ENCODE results near the gene MARK3. TPM values are rescaled to one million over a fixed set of nuclear protein-coding genes. Genes with fewer than 3 reads are reported as not detected.

The MARK3 gene
- total RNA-seq, 1 donor from 2014 or later = 90.6 TPM

- no peak for DNase-seq (ENCODE audit: low spot score)
- Mint-ChIP-seq H3K36me3 (ENCODE audit: low read depth) (no peaks in the 10 kb centered on the region), H3K9me3 (no peaks in the 10 kb centered on the region), H3K4me3 (no peak overlapping the region), H3K27ac (no peak overlapping the region), H3K27me3 (ENCODE audit: insufficient read depth) (no peaks in the 10 kb centered on the region), H3K4me1 (ENCODE audit: low read depth) (no peaks in the 10 kb centered on the region)
- intact Hi-C loops (cut with micrococcal nuclease) = no loop called here
Observed at GRCh38 chr14:103543140-103543539, 157.9 kb downstream of the MARK3 start.

GRCh38 chr14:103543721-103544387, 158.6 kb downstream of the MARK3 start:
- Mint-ChIP-seq H3K36me3 (ENCODE audit: low read depth) (no peaks in the 10 kb centered on the region), H3K27ac (no peak overlapping the region), H3K9me3 (no peaks in the 10 kb centered on the region), H3K4me1 (ENCODE audit: low read depth) (no peaks in the 10 kb centered on the region), H3K4me3 (no peak overlapping the region), H3K27me3 (ENCODE audit: insufficient read depth) (no peaks in the 10 kb centered on the region)
- intact Hi-C loops (cut with micrococcal nuclease) = no loop called here
- no peak for DNase-seq (ENCODE audit: low spot score)

DNA sequence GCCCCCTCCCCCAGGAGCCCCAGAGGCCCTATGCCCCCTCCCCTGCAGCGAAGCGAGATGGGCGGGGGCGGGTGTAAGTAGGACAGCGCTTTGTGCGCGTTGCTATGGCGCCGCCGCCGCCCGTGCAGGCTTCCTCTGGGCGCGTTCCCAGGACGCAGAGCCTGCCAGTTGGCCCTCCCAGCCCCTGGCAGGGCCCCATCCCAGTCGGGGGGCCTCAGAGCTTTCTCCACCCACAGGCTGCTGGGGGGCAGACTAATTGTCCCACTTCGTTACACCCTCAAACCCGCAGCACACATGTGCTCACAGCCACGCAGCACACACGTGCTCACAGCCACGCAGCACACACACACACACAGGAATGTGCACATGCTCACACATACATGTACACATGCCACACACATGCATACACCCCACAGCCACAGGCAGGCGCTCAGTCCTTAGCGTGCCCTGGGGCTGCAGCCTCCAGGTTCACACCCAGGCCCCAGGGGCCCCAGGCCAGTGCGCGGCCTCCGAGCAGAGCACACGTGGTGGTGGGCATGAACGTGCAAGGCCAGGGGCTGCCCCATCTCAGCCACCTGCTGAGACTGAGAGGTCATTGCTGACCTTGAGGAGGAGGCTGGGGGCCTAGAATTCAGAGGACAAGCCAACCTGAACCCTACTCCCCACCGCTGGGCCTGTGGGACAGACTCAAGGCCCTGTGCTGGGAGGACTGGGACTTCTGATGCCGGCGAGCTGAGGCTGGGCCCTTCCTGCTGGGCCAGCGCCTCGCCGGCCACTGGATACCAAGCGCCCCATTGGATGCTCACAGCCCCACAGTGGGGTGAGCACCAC, 159.4 kb downstream of the MARK3 start:
- no peaks in the 10 kb centered on the region for H3K4me1 Mint-ChIP-seq (ENCODE audit: low read depth)
- no peak overlapping the region for H3K27ac Mint-ChIP-seq
- no peaks in the 10 kb centered on the region for H3K36me3 Mint-ChIP-seq (ENCODE audit: low read depth)
- H3K4me3 Mint-ChIP-seq = no peak overlapping the region
- H3K9me3 Mint-ChIP-seq = no peaks in the 10 kb centered on the region
- H3K27me3 Mint-ChIP-seq (ENCODE audit: insufficient read depth) = no peaks in the 10 kb centered on the region
- intact Hi-C loops (cut with micrococcal nuclease) = no loop called here
- no peak for DNase-seq (ENCODE audit: low spot score)

- intact Hi-C loops (cut with micrococcal nuclease) = no loop called here
- no peaks in the 10 kb centered on the region for H3K4me1 Mint-ChIP-seq (ENCODE audit: low read depth)
- no peaks in the 10 kb centered on the region for H3K9me3 Mint-ChIP-seq
- no peak overlapping the region for H3K27ac Mint-ChIP-seq
- no peaks in the 10 kb centered on the region for H3K36me3 Mint-ChIP-seq (ENCODE audit: low read depth)
- H3K4me3 Mint-ChIP-seq = no peak overlapping the region
- DNase-seq (ENCODE audit: low spot score) = no peak
- H3K27me3 Mint-ChIP-seq (ENCODE audit: insufficient read depth) = no peaks in the 10 kb centered on the region
Observed at GRCh38 chr14:103545219-103545914, 160.2 kb downstream of the MARK3 start.

DNA sequence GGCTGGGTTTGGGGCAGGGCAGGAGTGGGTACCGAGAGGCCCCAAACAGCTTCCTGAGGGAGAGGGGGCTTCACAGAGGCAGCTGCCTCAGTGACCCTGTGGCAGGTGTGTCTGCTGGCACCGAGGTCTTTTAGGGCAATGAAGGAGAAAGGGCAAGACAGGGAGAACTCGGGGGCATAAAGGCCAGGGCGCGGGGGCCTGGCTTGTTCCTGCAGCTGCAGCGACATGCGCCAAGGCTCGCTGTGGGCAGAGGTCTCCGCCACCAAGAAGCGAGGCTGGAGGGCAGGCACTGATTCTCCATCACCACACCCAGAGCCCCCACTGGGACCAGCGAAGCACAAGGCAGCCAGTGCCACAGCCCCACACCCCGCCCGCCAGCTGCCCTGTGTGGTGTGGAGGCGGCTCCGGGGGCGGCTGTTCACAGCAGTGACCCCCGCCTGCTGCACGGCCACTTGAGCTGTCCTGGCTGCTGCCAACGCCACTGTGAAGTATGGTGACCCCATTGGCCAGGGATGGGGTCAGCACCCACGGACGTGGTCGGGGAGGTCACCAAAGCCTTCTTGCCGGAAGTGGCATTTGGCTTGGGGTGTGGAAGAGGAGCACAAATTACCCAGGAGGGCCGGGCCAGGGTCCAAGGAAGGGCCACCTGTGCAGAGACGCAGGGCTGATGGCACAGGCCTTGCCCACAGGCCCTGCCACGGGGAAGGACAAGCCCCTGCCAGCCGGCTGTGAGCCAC, 160.9 kb downstream of the MARK3 start:
- Mint-ChIP-seq H3K4me1 (ENCODE audit: low read depth) (no peaks in the 10 kb centered on the region), H3K9me3 (no peaks in the 10 kb centered on the region), H3K4me3 (no peak overlapping the region), H3K36me3 (ENCODE audit: low read depth) (no peaks in the 10 kb centered on the region), H3K27me3 (ENCODE audit: insufficient read depth) (no peaks in the 10 kb centered on the region), H3K27ac (no peak overlapping the region)
- intact Hi-C loops (cut with micrococcal nuclease) = loop anchor here (1.0 kb wide), 2 partner anchors 28 to 46 kb away; no protein-coding TSS in a partner anchor
- no peak for DNase-seq (ENCODE audit: low spot score)

GRCh38 chr14:103546652-103547454, 161.6 kb downstream of the MARK3 start:
- Mint-ChIP-seq H3K36me3 (ENCODE audit: low read depth) (no peaks in the 10 kb centered on the region), H3K4me1 (ENCODE audit: low read depth) (no peaks in the 10 kb centered on the region), H3K27ac (no peak overlapping the region), H3K4me3 (no peak overlapping the region), H3K27me3 (ENCODE audit: insufficient read depth) (no peaks in the 10 kb centered on the region), H3K9me3 (no peaks in the 10 kb centered on the region)
- intact Hi-C loops (cut with micrococcal nuclease) = loop anchor here (1.0 kb wide), 2 partner anchors 29 to 47 kb away; no protein-coding TSS in a partner anchor
- peak; percentile 61 for DNase-seq (ENCODE audit: low spot score)

DNA sequence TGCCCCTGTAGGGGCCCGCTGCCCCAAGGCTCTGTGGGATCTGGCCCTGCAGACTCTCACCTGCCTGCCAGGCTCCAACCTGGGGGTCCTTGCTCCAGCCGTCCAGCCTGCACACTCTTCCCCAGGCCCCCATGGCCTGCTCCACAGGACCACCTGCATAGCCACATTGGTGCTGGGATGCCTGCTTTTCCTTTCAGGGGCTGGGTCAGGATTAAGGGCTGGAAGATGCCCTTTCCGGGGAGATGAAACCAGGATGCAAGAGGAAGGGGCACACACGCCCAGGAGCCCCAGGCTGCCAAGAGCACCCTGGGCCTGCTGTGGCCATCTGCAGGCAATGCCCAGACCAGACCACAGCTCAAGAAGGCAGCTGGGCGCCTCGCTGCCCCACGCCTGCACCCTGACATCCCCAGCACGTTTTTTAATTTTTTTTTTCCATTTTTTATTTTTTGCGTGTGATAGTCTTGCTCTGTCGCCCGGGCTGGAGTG, 162.3 kb downstream of the MARK3 start:
- Mint-ChIP-seq H3K9me3 (no peaks in the 10 kb centered on the region), H3K27ac (no peak overlapping the region), H3K27me3 (ENCODE audit: insufficient read depth) (no peaks in the 10 kb centered on the region), H3K4me3 (no peak overlapping the region), H3K36me3 (ENCODE audit: low read depth) (no peaks in the 10 kb centered on the region), H3K4me1 (ENCODE audit: low read depth) (no peaks in the 10 kb centered on the region)
- DNase-seq (ENCODE audit: low spot score) = no peak
- intact Hi-C loops (cut with micrococcal nuclease) = no loop called here

GRCh38 chr14:103547941-103548462, 162.8 kb downstream of the MARK3 start:
- no peaks in the 10 kb centered on the region for H3K9me3 Mint-ChIP-seq

DNA sequence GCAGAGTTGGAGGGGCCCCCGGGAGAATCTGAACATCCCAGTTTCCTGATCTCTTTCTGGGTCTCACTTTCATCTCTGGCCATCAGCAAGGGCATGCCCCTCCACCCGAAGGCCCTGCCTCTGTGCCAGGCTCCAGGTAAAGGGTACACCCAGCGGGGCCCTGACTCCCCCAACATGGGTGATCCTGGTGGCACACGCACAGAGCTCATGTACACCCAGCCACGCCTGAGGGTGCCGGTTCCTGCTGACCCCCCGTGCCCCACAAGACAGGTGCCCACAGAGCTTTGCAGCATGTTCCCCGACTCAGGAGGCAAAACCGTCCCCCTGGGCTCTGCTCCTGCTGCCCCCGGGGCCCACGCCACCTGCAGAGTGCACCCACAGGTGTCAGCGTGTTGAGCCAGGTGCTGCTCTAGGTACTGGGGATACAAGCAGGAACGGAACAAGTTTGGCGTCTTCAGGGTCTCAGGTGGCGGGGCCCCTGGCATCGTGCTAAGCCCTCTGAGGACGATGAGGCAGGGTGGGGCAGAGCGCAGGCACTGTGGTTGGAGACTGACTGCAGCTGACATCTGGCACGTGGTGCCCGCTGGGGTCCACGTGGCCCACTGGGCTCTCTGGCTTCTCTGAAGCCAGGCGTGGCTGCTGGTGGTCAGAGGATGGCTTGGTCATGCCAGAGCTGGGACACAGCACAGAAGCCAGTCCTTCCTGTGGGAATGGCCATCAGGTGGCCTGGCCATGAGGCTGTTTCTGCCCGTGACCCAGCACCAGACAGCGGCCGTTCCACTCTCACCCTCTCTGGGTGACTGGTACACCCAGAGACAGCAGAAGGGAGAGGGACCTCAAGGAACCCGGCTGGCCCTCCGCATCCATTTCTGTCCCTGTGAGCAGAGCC, 163.5 kb downstream of the MARK3 start:
- Mint-ChIP-seq H3K4me1 (ENCODE audit: low read depth) (no peaks in the 10 kb centered on the region), H3K27me3 (ENCODE audit: insufficient read depth) (no peaks in the 10 kb centered on the region), H3K36me3 (ENCODE audit: low read depth) (no peaks in the 10 kb centered on the region), H3K9me3 (no peaks in the 10 kb centered on the region), H3K27ac (no peak overlapping the region), H3K4me3 (no peak overlapping the region)
- intact Hi-C loops (cut with micrococcal nuclease) = no loop called here
- no peak for DNase-seq (ENCODE audit: low spot score)

More at GRCh38 chr14:103547941-103548462, 162.8 kb downstream of the MARK3 start:
- no peak overlapping the region for H3K4me3 Mint-ChIP-seq
- no peaks in the 10 kb centered on the region for H3K4me1 Mint-ChIP-seq (ENCODE audit: low read depth)
- H3K36me3 Mint-ChIP-seq (ENCODE audit: low read depth) = no peaks in the 10 kb centered on the region
- no peak for DNase-seq (ENCODE audit: low spot score)
- no peaks in the 10 kb centered on the region for H3K27me3 Mint-ChIP-seq (ENCODE audit: insufficient read depth)
- intact Hi-C loops (cut with micrococcal nuclease) = no loop called here
- no peak overlapping the region for H3K27ac Mint-ChIP-seq

DNA sequence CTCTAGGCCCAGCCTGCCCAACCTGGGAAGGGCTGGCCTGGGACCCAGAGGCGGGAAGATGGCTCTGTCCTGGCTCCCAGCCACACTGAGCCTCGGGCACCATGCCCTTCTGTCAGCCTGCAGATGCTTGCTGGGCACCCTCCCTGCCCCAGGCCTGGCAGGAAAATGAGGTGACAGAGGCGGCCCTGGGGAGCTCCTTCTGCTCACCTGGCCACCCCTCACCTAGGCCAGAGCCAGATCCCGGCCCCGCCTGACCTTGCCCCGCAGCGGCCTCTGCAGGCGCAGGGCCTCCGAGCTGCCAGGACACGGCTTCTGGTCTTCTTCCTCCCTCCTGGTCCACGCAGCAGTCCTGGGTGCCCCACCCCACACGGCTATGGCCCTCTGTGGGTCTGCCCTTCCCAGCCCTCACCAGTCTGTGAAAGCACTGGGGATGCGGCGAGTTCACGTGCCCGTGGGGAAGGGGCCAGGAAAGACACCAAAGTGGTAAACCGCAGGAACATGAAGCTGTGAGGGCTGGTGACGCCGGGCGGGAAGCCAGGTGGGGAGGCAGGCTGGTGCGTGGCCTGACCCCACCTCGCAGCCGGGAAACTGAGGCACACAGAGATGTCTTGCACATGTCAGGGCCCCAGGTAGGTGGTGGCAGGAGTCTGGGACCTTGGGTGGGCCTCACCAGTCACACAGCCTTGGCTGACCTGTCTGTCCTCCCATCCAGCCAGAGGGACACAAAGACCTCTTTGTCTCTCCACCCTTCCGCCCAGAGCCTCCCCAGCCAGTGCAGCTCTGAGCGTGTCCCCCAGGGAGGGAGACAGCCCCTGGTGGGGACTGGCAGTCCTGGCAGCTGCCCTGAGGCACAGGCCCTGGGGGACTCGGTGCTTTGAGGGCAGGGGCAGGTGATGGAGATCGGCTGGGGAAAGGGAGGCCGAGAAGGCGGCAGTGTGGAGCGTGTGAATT, 164.4 kb downstream of the MARK3 start:
- intact Hi-C loops (cut with micrococcal nuclease) = no loop called here
- no peak overlapping the region for H3K27ac Mint-ChIP-seq

More for the DNA sequence above, 164.4 kb downstream of the MARK3 start:
- Mint-ChIP-seq H3K36me3 (ENCODE audit: low read depth) (peaks cover under 1% of the 10 kb centered on the region), H3K4me1 (ENCODE audit: low read depth) (no peaks in the 10 kb centered on the region), H3K4me3 (no peak overlapping the region), H3K27me3 (ENCODE audit: insufficient read depth) (no peaks in the 10 kb centered on the region), H3K9me3 (no peaks in the 10 kb centered on the region)
- no peak for DNase-seq (ENCODE audit: low spot score)
